A549 (cell line): Measurements from ENCODE around the gene VPS13D. TPM values are rescaled to one million over a fixed set of nuclear protein-coding genes. Genes with fewer than 3 reads are reported as not detected.

Experiments
- ATAC-seq, 2 experiments: fragments of 200-7000 bp in 1 of 2; fragments of >200 bp in 1 of 2; cut with Nextera tagmentation in 1 of 2; cut with Tn5 transposase in 1 of 2; 3 replicates each; pipeline versions ENCODE4 v1.8.0 to v1.9.1; 2018 to 2020; ENCODE audit warnings: mild to moderate bottlenecking in 1 of 2, moderate library complexity in 1 of 2
- CTCF ChIA-PET: fragments of 300-600 bp; sonication (Branson Sonifier 250); formaldehyde crosslinking; extraction: SDS; loops from one replicate; lab custom pipeline; 2021; ENCODE audit warnings: antibody characterized with exemption, inconsistent platforms; lab: Yijun Ruan, JAX
- POLR2A ChIA-PET: fragments of 350-600 bp; formaldehyde crosslinking; extraction: SDS; loops from one replicate; lab custom pipeline; 2021; ENCODE audit warnings: antibody characterized with exemption, inconsistent platforms; lab: Yijun Ruan, JAX
- DNase-seq, 2 experiments: peaks; one replicate each; pipeline versions ENCODE4 v3.0.0 to v3.0.0-alpha.2; 2011 to 2016; ENCODE audit warnings: low read depth in 1 of 2, low spot score in 1 of 2
- FAIRE-seq: peaks from 2 replicates; lab custom pipeline; 2011; peaks lifted over from hg19 to GRCh38; lab: Jason Lieb, UNC
- H3K27ac ChIP-seq, 2 experiments: fragments of >200 bp; sonication (Bioruptor Twin); formaldehyde crosslinking; 3 replicates each; pipeline ENCODE4 v1.5.1; 2016 to 2017
- H3K4me1 ChIP-seq: fragments of >200 bp; sonication (Bioruptor Twin); formaldehyde crosslinking; 3 replicates; pipeline ENCODE4 v1.6.1; 2016
- H3K4me2 ChIP-seq: fragments of >200 bp; sonication (Bioruptor Twin); formaldehyde crosslinking; 3 replicates; pipeline ENCODE4 v1.6.1; 2016
- H3K4me3 ChIP-seq: fragments of >200 bp; sonication (Bioruptor Twin); formaldehyde crosslinking; 3 replicates; pipeline ENCODE4 v1.5.1; 2016
- H3K9me3 ChIP-seq: fragments of >200 bp; sonication (Bioruptor Twin); formaldehyde crosslinking; 3 replicates; pipeline ENCODE4 v1.6.1; 2016
- BCL3 ChIP-seq: fragments of >200 bp; sonication (Bioruptor Twin); formaldehyde crosslinking; IDR thresholded peaks from 3 replicates; pipeline ENCODE4 v1.6.1; 2016
- CHD2 ChIP-seq: fragments of 150-350 bp; IDR thresholded peaks from 2 replicates; pipeline ENCODE4 v1.6.1; 2014; ENCODE audit warnings: low read length; ENCODE audit not compliant: partially characterized antibody
- E2F6 ChIP-seq: IDR thresholded peaks from 2 replicates; pipeline ENCODE4 v1.6.1; 2012; ENCODE audit warnings: low read depth, borderline replicate concordance
- EHF ChIP-seq: fragments of 250-450 bp; sonication (Bioruptor Pico); IDR thresholded peaks from 2 replicates; pipeline ENCODE4 v1.5.0; 2020; ENCODE audit warnings: mild to moderate bottlenecking
- ELK1 ChIP-seq: fragments of 150-350 bp; IDR thresholded peaks from 2 replicates; pipeline ENCODE4 v1.6.1; 2014; ENCODE audit warnings: low read depth, mild to moderate bottlenecking, low read length
- EP300 ChIP-seq, 2 experiments: fragments of >200 bp; sonication (Bioruptor Twin); formaldehyde crosslinking; IDR thresholded peaks; 2 replicates in 1 of 2; 3 replicates in 1 of 2; pipeline ENCODE4 v1.6.1; 2016 to 2017
- ESRRA ChIP-seq: fragments of 150-350 bp; IDR thresholded peaks from 2 replicates; pipeline ENCODE4 v1.6.1; 2014; ENCODE audit warnings: mild to moderate bottlenecking, low read length, borderline replicate concordance
- FOSB ChIP-seq: fragments of 250-450 bp; sonication (Bioruptor Pico); IDR thresholded peaks from 2 replicates; pipeline ENCODE4 v1.5.0; 2020; ENCODE audit warnings: mild to moderate bottlenecking, moderate library complexity
- FOSL2 ChIP-seq, 2 experiments: fragments of 450-650 bp in 1 of 2; fragments of >200 bp in 1 of 2; sonication (Bioruptor Twin) in 1 of 2; formaldehyde crosslinking; IDR thresholded peaks; 2 replicates each; pipeline versions ENCODE4 v1.5.0 to v1.6.1; 2016 to 2020; ENCODE audit warnings: mild to moderate bottlenecking in 1 of 2, moderate library complexity in 1 of 2
- FOXS1 ChIP-seq: fragments of 250-450 bp; sonication (Bioruptor Pico); IDR thresholded peaks from 2 replicates; pipeline ENCODE4 v1.5.0; 2020; ENCODE audit warnings: mild to moderate bottlenecking, moderate library complexity
- GATA3 ChIP-seq: IDR thresholded peaks from 2 replicates; pipeline ENCODE4 v1.6.1; 2012; ENCODE audit warnings: borderline replicate concordance
- HDAC2 ChIP-seq: fragments of 200-600 bp; sonication (generic); IDR thresholded peaks from 2 replicates; pipeline ENCODE4 v1.6.1; 2016
- HES2 ChIP-seq: fragments of >200 bp; sonication (Bioruptor Twin); formaldehyde crosslinking; IDR thresholded peaks from 2 replicates; pipeline ENCODE4 v1.6.1; 2016
- HOXB5 ChIP-seq: fragments of 250-450 bp; sonication (Bioruptor Pico); IDR thresholded peaks from 2 replicates; pipeline ENCODE4 v1.5.0; 2020; ENCODE audit warnings: mild to moderate bottlenecking, moderate library complexity
- KDM1A ChIP-seq: fragments of 200-600 bp; sonication (generic); IDR thresholded peaks from 2 replicates; pipeline ENCODE4 v1.6.1; 2016; ENCODE audit warnings: low read depth, mild to moderate bottlenecking
- MAX ChIP-seq: IDR thresholded peaks from 2 replicates; pipeline ENCODE4 v1.6.1; 2012
- MYC ChIP-seq: IDR thresholded peaks from 2 replicates; pipeline ENCODE4 v1.6.1; 2012; ENCODE audit warnings: mild to moderate bottlenecking, inconsistent platforms, low read length, improper control_type of control experiment, borderline replicate concordance
- NFE2L2 ChIP-seq: fragments of 150-350 bp; conservative IDR thresholded peaks from 2 replicates; pipeline ENCODE4 v1.6.1; 2014; ENCODE audit warnings: low read length
- NPAS2 ChIP-seq: fragments of 250-450 bp; sonication (Bioruptor Pico); IDR thresholded peaks from 2 replicates; pipeline ENCODE4 v1.8.0; 2022; ENCODE audit warnings: mild to moderate bottlenecking, moderate library complexity, borderline replicate concordance
- NR3C1 ChIP-seq: fragments of >200 bp; sonication (Bioruptor Twin); formaldehyde crosslinking; IDR thresholded peaks from 3 replicates; pipeline ENCODE4 v1.6.1; 2017
- PBX3 ChIP-seq: IDR thresholded peaks from 2 replicates; pipeline ENCODE4 v1.6.1; 2012
- PHF8 ChIP-seq: fragments of 200-600 bp; sonication (generic); IDR thresholded peaks from 2 replicates; pipeline ENCODE4 v1.6.1; 2016; ENCODE audit warnings: low read depth, mild to moderate bottlenecking, antibody characterized with exemption, moderate library complexity, borderline replicate concordance
- POLR2A ChIP-seq: IDR thresholded peaks from 2 replicates; pipeline ENCODE4 v1.6.1; 2012; ENCODE audit warnings: mild to moderate bottlenecking, low read length
- POLR2AphosphoS2 ChIP-seq: conservative IDR thresholded peaks from 2 replicates; pipeline ENCODE4 v1.6.1; 2012; ENCODE audit warnings: low read length, improper control_type of control experiment, inconsistent platforms
- RARB ChIP-seq: fragments of 250-450 bp; sonication (Bioruptor Pico); IDR thresholded peaks from 2 replicates; pipeline ENCODE4 v1.8.0; 2021; ENCODE audit warnings: mild to moderate bottlenecking, moderate library complexity
- REST ChIP-seq: fragments of 200-600 bp; sonication (generic); IDR thresholded peaks from 2 replicates; pipeline ENCODE4 v1.6.1; 2016; ENCODE audit warnings: antibody characterized with exemption, mild to moderate bottlenecking, moderate library complexity
- RFX5 ChIP-seq: fragments of 450-650 bp; IDR thresholded peaks from 2 replicates; pipeline ENCODE4 v1.7.1; 2014; ENCODE audit warnings: antibody characterized with exemption, mild to moderate bottlenecking, moderate library complexity
- TFCP2L1 ChIP-seq: fragments of 250-450 bp; sonication (Bioruptor Pico); IDR thresholded peaks from 2 replicates; pipeline ENCODE4 v1.5.0; 2021; ENCODE audit warnings: mild to moderate bottlenecking
- TP53 ChIP-seq: fragments of 250-450 bp; sonication (Bioruptor Pico); IDR thresholded peaks from 2 replicates; pipeline ENCODE4 v1.5.0; 2021; ENCODE audit warnings: mild to moderate bottlenecking, moderate library complexity
- ZC3H11A ChIP-seq: fragments of 450-650 bp; IDR thresholded peaks from 2 replicates; pipeline ENCODE4 v1.6.1; 2014; ENCODE audit warnings: antibody characterized with exemption, mild to moderate bottlenecking
- ZFP36 ChIP-seq: fragments of 450-650 bp; IDR thresholded peaks from 2 replicates; pipeline ENCODE4 v1.6.1; 2014; ENCODE audit warnings: borderline replicate concordance; ENCODE audit not compliant: partially characterized antibody
- ZSCAN20 ChIP-seq: fragments of 250-450 bp; sonication (Bioruptor Pico); IDR thresholded peaks from 2 replicates; pipeline ENCODE4 v1.8.0; 2022; ENCODE audit warnings: mild to moderate bottlenecking, moderate library complexity
- WGBS: methylation state at CpG from one replicate; pipeline ENCODE4 v1.1.6; 2017; ENCODE audit errors: missing lambda C conversion rate; 5-methylcytosine and 5-hydroxymethylcytosine counted together
- polyA plus RNA-seq, 4 experiments: library from polyadenylated mRNA; depleted of rRNA in 3 of 4; stranded (reverse); fragments of >200 nt; fragmentation: RNase III in 1 of 4; extraction: RNeasy Plus Mini Kit Qiagen cat#74134 plus additional on column Dnase treatment in 1 of 4; gene quantifications; 2 replicates in 3 of 4; 3 replicates in 1 of 4; pipeline ENCODE4 v1.2.3, GENCODE V29; 2011 to 2017

Gene VPS13D
- polyA plus RNA-seq, 2 of the 4 experiments (the other 2 are of a cell fraction): 5.4 to 15.9 TPM

- Histone ChIP-seq H3K9me3 (no peaks in the 10 kb centered on the region), H3K27ac (peak overlapping the region; percentile 81 to 98), H3K4me3 (peak overlapping the region; percentile 26; the same call in 2 of the 3 replicates), H3K4me1 (peaks cover 38% of the 10 kb centered on the region), H3K4me2 (peak overlapping the region; percentile 94)
- FAIRE-seq (no peak), ATAC-seq (peak; percentile 79 to 83), DNase-seq (peak; percentile 80 to 92)
- POLR2A ChIA-PET: interaction anchor here (0.6 to 3.7 kb wide), 8 partner anchors 8 to 73 kb away, joined by 3 to 31 read pairs (median 4); partner anchors contain the start of gene DHRS3
- 8% methylated on average over 26 of the region's 31 CpGs for WGBS
- CTCF ChIA-PET: interaction anchor here (0.7 to 1.2 kb wide), 4 partner anchors 9 to 86 kb away, joined by 3 to 4 read pairs (median 3); no protein-coding TSS in a partner anchor
- TF ChIP-seq ZSCAN20 (CRISPR knock-in tag): no peak
- peak; percentile 80 for TF ChIP-seq MAX
- TF ChIP-seq MYC: peak; percentile 19; the same call in 1 of the 2 replicates
- TF ChIP-seq EP300 (IDR thresholded peaks at IDR 0.05): peak; percentile 52 to 70; a peak in 3 of 5 replicates
- no peak for TF ChIP-seq ESRRA
- peak; percentile 62 for TF ChIP-seq FOSL2 (IDR thresholded peaks at IDR 0.05)
- peak; percentile 93 for TF ChIP-seq FOSL2 (CRISPR knock-in tag; IDR thresholded peaks at IDR 0.05)
- TF ChIP-seq ZC3H11A: no peak
- no peak for TF ChIP-seq NPAS2 (CRISPR knock-in tag)
- TF ChIP-seq POLR2AphosphoS2: no peak
- no peak for TF ChIP-seq FOSB
- no peak; the same call in 1 of the 2 replicates for TF ChIP-seq TP53
- 0 out of 2 replicates have a peak, but pooled peaks have one; percentile 25 for TF ChIP-seq FOXS1
- TF ChIP-seq RARB (CRISPR knock-in tag): peak; percentile 79; the same call in 1 of the 2 replicates
- no peak for TF ChIP-seq TFCP2L1 (CRISPR knock-in tag)
- no peak for TF ChIP-seq RFX5
- no peak for TF ChIP-seq HES2
- TF ChIP-seq NR3C1: no peak
- no peak for TF ChIP-seq HDAC2
- peak; percentile 8; the same call in 1 of the 2 replicates for TF ChIP-seq E2F6
- no peak for TF ChIP-seq KDM1A
- no peak for TF ChIP-seq HOXB5 (CRISPR knock-in tag)
- no peak for TF ChIP-seq ZFP36
- peak; percentile 89 for TF ChIP-seq GATA3
- no peak for TF ChIP-seq REST
- TF ChIP-seq BCL3: peak; percentile 61; the same call in 2 of the 3 replicates
- no peak; the same call in none of the 2 replicates for TF ChIP-seq PBX3
- no peak for TF ChIP-seq POLR2A
- TF ChIP-seq NFE2L2: no peak
- TF ChIP-seq CHD2: no peak
- no peak for TF ChIP-seq PHF8
- TF ChIP-seq ELK1: no peak
- 0 out of 2 replicates have a peak, but pooled peaks have one; percentile 6 for TF ChIP-seq EHF (CRISPR knock-in tag)
These were observed 319.9 kb downstream of the VPS13D start for GRCh38 chr1:12549460-12550349.
